NK-92 (cell line): ENCODE results near the gene SNAI3.

Experiments used
- DNase-seq: peaks from one replicate; lab custom pipeline; 2025; ENCODE audit not compliant: unreplicated experiment; lab: John Stamatoyannopoulos, UW

SNAI3 gene

GRCh38 chr16:88636488-88637265, 49.6 kb downstream of the SNAI3 start:
- DNase-seq: no peak

DNA sequence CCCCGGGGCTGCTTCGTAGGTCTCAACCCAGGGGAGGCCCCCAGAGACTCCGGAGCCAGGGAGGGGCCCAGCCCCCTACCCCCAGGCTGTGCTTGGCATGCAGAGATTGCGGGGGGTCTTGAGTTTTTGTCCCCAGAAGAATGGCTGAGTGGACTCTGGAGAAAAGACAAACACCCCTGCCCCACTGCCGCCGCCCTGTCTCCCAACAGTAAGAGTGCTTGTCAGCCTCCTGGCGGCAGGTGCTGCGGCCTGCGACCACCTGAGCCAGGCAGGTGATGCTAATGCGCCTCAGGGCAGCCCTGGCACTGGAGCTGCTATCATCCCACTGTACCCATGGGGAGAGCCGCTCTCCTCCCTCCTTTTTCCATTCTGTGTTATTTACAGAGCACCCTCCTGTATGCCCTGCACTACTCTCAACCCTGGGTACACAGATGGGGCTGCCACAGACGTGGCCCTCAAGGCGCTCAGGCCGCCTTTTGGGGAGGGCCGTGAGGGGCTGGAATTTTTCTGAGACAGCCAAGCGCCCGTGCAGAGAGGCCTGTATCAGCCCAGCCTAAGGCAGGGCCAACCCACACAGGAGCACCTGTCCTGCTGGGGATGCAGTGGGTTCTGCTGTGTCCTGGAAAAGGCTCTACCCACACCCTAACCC, 50.5 kb downstream of the SNAI3 start:
- no peak for DNase-seq

GRCh38 chr16:88634994-88635670, 51.2 kb downstream of the SNAI3 start:
- DNase-seq: no peak

- DNase-seq: no peak
Observed at GRCh38 chr16:88634141-88634993, 51.9 kb downstream of the SNAI3 start.

- no peak for DNase-seq
Observed at GRCh38 chr16:88633684-88634140, 52.6 kb downstream of the SNAI3 start.

- DNase-seq: no peak
Observed at GRCh38 chr16:88632587-88632930, 53.7 kb downstream of the SNAI3 start.

- DNase-seq: no peak
Observed at GRCh38 chr16:88631920-88632586, 54.3 kb downstream of the SNAI3 start.

DNA sequence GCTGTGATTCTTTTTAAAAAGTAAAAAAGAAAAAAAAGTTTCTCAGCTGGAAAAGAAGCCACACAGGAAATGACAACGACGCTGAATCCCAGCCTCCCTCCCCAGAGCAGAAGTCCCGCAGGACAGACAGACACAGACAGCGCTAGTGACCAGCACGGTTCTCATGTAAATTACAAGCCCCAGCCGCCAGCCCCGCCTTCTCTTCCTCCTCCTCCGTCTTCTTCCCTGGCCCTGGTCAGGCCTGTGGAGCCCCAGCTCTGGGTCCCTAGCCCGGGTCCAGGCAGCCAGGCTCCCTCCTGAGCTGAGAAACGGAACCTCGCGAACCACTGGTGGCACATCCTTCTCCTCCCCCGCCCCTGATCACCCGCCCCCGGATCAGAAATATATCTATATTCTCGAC, 54.9 kb downstream of the SNAI3 start:
- DNase-seq: no peak

- DNase-seq: no peak
Observed at GRCh38 chr16:88630941-88631340, 55.4 kb downstream of the SNAI3 start.

- DNase-seq: no peak
Observed at GRCh38 chr16:88630433-88630832, 55.9 kb downstream of the SNAI3 start.

DNA sequence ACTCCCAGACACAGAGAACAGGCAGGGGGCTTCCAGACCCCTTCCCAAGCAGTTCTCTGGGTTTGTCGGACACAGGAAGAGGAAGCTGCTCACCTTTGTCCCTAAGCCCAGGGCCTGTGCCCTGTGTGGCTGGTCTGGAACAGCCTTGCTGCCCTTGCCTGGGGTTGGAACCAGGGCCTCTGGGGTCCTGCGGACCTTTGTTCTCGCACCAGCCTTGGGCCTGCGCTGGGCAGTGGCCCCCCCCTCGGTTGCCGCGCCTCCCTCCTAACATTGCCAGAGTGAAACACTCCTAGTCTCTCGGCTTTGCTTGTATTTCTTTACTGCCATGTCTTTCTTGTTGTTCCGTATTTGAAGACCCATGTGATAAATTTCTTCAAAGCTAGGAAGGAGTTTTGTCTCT, 56.5 kb downstream of the SNAI3 start:
- DNase-seq: no peak

GRCh38 chr16:88628512-88628974, 57.8 kb downstream of the SNAI3 start:
- DNase-seq: no peak
